Measurements from ENCODE around the gene C5AR1.

GRCh38 chr19:47264629-47265028 is 45.0 kb upstream of the C5AR1 start:
- no peak for TF ChIP-seq POLR2AphosphoS5 (IDR thresholded peaks at IDR 0.05)
- no peak for TF ChIP-seq CTCF (IDR thresholded peaks at IDR 0.05)
- no peak for TF ChIP-seq POLR2A (IDR thresholded peaks at IDR 0.05)

All from prostate gland (tissue), 2 donors.